Stomach (tissue), 4 donors: ENCODE results near the gene C3orf22.

Experiments
- POLR2A ChIP-seq, 4 donors: fragments of 450-650 bp; IDR thresholded peaks; one replicate each; pipeline ENCODE4 v1.6.1; 2016; ENCODE audit warnings: antibody characterized with exemption in 4 of 4, control low read depth in 2 of 4, mild to moderate bottlenecking in 1 of 4, moderate library complexity in 1 of 4
- TF ChIP-seq, protein P1 (sequence below), 7 experiments: fragments of 450-650 bp in 4 of 7; fragments of 200-600 bp in 3 of 7; sonication (generic) in 3 of 7; IDR thresholded peaks; one replicate each; pipeline ENCODE4 v1.5.1; 2016 to 2019; ENCODE audit warnings: antibody characterized with exemption in 7 of 7, control low read depth in 2 of 7, mild to moderate bottlenecking in 1 of 7

GRCh38 chr3:126500016-126500415 is 58.7 kb downstream of the C3orf22 start:
- TF ChIP-seq POLR2A (IDR thresholded peaks at IDR 0.05), result no peak
- TF ChIP-seq, protein P1, sequence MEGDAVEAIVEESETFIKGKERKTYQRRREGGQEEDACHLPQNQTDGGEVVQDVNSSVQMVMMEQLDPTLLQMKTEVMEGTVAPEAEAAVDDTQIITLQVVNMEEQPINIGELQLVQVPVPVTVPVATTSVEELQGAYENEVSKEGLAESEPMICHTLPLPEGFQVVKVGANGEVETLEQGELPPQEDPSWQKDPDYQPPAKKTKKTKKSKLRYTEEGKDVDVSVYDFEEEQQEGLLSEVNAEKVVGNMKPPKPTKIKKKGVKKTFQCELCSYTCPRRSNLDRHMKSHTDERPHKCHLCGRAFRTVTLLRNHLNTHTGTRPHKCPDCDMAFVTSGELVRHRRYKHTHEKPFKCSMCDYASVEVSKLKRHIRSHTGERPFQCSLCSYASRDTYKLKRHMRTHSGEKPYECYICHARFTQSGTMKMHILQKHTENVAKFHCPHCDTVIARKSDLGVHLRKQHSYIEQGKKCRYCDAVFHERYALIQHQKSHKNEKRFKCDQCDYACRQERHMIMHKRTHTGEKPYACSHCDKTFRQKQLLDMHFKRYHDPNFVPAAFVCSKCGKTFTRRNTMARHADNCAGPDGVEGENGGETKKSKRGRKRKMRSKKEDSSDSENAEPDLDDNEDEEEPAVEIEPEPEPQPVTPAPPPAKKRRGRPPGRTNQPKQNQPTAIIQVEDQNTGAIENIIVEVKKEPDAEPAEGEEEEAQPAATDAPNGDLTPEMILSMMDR (IDR thresholded peaks at IDR 0.05), result no peak
